Osteocyte (in vitro differentiated cells): ENCODE data around the gene DRG1. TPM values are rescaled to one million over a fixed set of nuclear protein-coding genes. Genes with fewer than 3 reads are reported as not detected.
A peak's percentile ranks its signal among the peaks of the same experiment; 100 is the strongest.

Experiments used
- DNase-seq: peaks from one replicate; pipeline ENCODE4 v3.0.0; 2021; ENCODE audit warnings: mixed read lengths; ENCODE audit not compliant: unreplicated experiment; ENCODE audit errors: extremely low spot score
- H3K27ac Mint-ChIP-seq: one replicate; pipeline ENCODE4 v1.8.0; 2021; ENCODE audit warnings: mild to moderate bottlenecking, mixed read lengths; ENCODE audit not compliant: unreplicated experiment
- H3K27me3 Mint-ChIP-seq: one replicate; pipeline ENCODE4 v1.8.0; 2021; ENCODE audit warnings: mixed read lengths; ENCODE audit not compliant: unreplicated experiment
- H3K36me3 Mint-ChIP-seq: one replicate; pipeline ENCODE4 v1.8.0; 2021; ENCODE audit warnings: mixed read lengths; ENCODE audit not compliant: unreplicated experiment
- H3K4me1 Mint-ChIP-seq: one replicate; pipeline ENCODE4 v1.8.0; 2021; ENCODE audit warnings: mixed read lengths; ENCODE audit not compliant: unreplicated experiment
- H3K4me3 Mint-ChIP-seq: one replicate; pipeline ENCODE4 v1.8.0; 2021; ENCODE audit warnings: mild to moderate bottlenecking, moderate library complexity, mixed read lengths; ENCODE audit not compliant: unreplicated experiment
- H3K9me3 Mint-ChIP-seq: one replicate; pipeline ENCODE4 v1.8.0; 2021; ENCODE audit warnings: mixed read lengths; ENCODE audit not compliant: unreplicated experiment
- total RNA-seq: library from RNA; stranded (reverse); gene quantifications from 2 replicates; pipeline ENCODE4 v1.2.1, GENCODE V29; 2021
- TF ChIP-seq, protein P1 (sequence below): fragments of 200-600 bp; sonication (generic); IDR thresholded peaks from 2 replicates; pipeline ENCODE4 v1.5.0; 2021; ENCODE audit warnings: antibody characterized with exemption, mild to moderate bottlenecking, moderate library complexity

DRG1 gene
- total RNA-seq, 1 donor from 2014 or later = 49.2 TPM

GRCh38 chr22:31446767-31447166 is 47.4 kb downstream of the DRG1 start:
- TF ChIP-seq, protein P1, sequence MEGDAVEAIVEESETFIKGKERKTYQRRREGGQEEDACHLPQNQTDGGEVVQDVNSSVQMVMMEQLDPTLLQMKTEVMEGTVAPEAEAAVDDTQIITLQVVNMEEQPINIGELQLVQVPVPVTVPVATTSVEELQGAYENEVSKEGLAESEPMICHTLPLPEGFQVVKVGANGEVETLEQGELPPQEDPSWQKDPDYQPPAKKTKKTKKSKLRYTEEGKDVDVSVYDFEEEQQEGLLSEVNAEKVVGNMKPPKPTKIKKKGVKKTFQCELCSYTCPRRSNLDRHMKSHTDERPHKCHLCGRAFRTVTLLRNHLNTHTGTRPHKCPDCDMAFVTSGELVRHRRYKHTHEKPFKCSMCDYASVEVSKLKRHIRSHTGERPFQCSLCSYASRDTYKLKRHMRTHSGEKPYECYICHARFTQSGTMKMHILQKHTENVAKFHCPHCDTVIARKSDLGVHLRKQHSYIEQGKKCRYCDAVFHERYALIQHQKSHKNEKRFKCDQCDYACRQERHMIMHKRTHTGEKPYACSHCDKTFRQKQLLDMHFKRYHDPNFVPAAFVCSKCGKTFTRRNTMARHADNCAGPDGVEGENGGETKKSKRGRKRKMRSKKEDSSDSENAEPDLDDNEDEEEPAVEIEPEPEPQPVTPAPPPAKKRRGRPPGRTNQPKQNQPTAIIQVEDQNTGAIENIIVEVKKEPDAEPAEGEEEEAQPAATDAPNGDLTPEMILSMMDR = no peak
- H3K4me1 Mint-ChIP-seq = no peaks in the 10 kb centered on the region
- H3K4me3 Mint-ChIP-seq = no peak overlapping the region
- peaks cover 45% of the 10 kb centered on the region for H3K36me3 Mint-ChIP-seq
- no peaks in the 10 kb centered on the region for H3K27me3 Mint-ChIP-seq
- no peak overlapping the region for H3K27ac Mint-ChIP-seq
- no peak for DNase-seq
- H3K9me3 Mint-ChIP-seq = no peaks in the 10 kb centered on the region

- Mint-ChIP-seq H3K27ac (no peak overlapping the region), H3K27me3 (no peaks in the 10 kb centered on the region)
Observed at GRCh38 chr22:31447337-31447736, 47.9 kb downstream of the DRG1 start.

GRCh38 chr22:31448382-31448781 is 49.0 kb downstream of the DRG1 start:
- no peaks in the 10 kb centered on the region for H3K27me3 Mint-ChIP-seq
- H3K4me1 Mint-ChIP-seq = no peaks in the 10 kb centered on the region
- H3K9me3 Mint-ChIP-seq = no peaks in the 10 kb centered on the region
- H3K36me3 Mint-ChIP-seq = peaks cover 44% of the 10 kb centered on the region
- no peak overlapping the region for H3K4me3 Mint-ChIP-seq
- TF ChIP-seq, protein P1 = no peak
- H3K27ac Mint-ChIP-seq = no peak overlapping the region
- DNase-seq = no peak

More at GRCh38 chr22:31447337-31447736, 47.9 kb downstream of the DRG1 start:
- no peak overlapping the region for H3K4me3 Mint-ChIP-seq
- TF ChIP-seq, protein P1 = no peak
- no peaks in the 10 kb centered on the region for H3K9me3 Mint-ChIP-seq
- DNase-seq = no peak
- H3K4me1 Mint-ChIP-seq = no peaks in the 10 kb centered on the region
- H3K36me3 Mint-ChIP-seq = peaks cover 46% of the 10 kb centered on the region

GRCh38 chr22:31449506-31449905 is 50.1 kb downstream of the DRG1 start:
- Mint-ChIP-seq H3K27ac (no peak overlapping the region), H3K27me3 (no peaks in the 10 kb centered on the region)

DNA sequence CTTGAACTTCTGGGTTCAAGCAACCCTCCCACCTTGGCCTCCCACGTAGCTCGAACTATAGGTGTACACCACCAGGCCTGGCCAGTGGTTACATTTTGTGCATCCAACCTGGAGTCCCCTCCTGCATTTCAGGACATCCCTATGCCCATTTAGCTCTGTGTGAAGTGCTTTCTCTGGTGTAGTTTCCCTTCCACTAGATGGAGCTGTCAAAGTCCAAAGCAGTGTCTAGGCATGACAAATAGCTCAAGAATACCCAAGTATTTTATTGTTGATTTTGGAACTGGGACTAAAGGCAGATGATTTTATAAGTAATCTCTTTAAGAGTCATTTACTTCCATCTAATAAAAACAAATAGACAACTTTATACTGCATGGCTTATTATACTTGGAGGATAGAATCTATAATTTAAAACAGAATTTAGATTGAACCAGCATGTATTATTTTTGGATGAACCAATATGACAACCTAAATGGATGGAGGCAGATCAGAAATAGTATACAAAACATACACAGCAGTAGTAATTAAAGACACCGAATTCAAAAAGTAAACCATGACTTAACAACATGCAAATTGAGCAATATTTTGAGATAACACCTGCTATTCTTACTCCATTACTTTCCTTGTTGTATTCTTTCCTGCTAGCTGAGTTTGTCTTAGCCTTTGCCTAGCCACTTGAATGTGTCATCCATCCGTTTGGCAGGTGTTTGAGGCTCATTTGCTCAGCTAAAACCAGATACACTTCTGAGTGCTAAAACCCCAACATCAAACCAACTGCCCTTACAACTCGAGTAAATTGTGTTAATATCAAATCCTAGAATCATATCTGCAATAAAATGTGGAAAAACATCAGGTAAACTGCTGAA is 52.5 kb downstream of the DRG1 start:
- Mint-ChIP-seq H3K27me3 (no peaks in the 10 kb centered on the region), H3K36me3 (peaks cover 36% of the 10 kb centered on the region), H3K9me3 (no peaks in the 10 kb centered on the region), H3K4me3 (no peak overlapping the region), H3K4me1 (no peaks in the 10 kb centered on the region), H3K27ac (no peak overlapping the region)
- TF ChIP-seq, protein P1 = peak; percentile 61
- DNase-seq = no peak

More at GRCh38 chr22:31449506-31449905, 50.1 kb downstream of the DRG1 start:
- TF ChIP-seq, protein P1 = no peak
- Mint-ChIP-seq H3K4me1 (no peaks in the 10 kb centered on the region), H3K36me3 (peaks cover 48% of the 10 kb centered on the region), H3K9me3 (no peaks in the 10 kb centered on the region), H3K4me3 (no peak overlapping the region)
- no peak for DNase-seq
